NCI-H446 treated with DMSO at 0.1 percent for 48 hours (cell line): Measurements from ENCODE around the gene NRDE2.

Experiments
- DNase-seq: peaks from one replicate; lab custom pipeline; 2025; lab: John Stamatoyannopoulos, UW

The NRDE2 gene

GRCh38 chr14:90299408-90299807 is 32.3 kb downstream of the NRDE2 start:
- no peak for DNase-seq

GRCh38 chr14:90297876-90298629 is 33.7 kb downstream of the NRDE2 start:
- no peak for DNase-seq

DNA sequence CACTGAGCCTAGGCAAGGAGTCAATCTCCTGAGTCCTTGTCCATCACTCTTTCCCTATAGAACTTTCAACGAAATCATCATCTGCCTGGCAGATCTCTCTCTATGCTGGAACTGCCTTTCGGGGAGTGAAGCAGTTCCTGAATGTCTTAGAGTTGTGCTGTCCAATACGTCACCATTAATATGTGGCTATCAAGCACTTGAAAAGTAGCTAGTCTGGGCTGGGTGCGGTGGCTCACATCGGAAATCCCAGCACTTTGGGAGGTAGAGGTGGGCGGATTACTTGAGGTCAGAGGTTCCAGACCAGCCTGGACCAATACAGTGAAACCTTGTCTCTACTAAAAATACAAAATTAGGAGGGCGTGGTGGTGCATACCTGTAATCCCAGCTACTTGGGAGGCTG is 35.1 kb downstream of the NRDE2 start:
- no peak for DNase-seq

GRCh38 chr14:90295870-90296516 is 35.7 kb downstream of the NRDE2 start:
- DNase-seq: no peak

DNA sequence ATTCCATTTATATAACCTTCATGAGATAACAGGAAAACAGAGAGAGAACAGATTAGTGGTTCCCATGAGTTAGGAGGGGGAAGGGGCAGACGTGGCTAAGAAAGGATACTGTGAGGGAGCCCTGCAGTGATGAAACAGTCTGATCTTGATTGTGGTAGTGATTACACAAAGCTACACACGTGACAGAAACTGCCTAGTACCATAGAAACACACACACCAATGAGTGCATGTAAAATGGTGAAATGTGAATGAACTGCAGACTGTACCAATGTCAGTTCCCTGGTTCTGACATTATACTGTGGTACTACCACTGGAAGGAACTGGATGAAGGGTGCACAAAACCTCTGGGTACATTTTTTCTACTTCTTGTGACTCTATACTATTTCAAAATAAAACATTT is 36.9 kb downstream of the NRDE2 start:
- no peak for DNase-seq

DNA sequence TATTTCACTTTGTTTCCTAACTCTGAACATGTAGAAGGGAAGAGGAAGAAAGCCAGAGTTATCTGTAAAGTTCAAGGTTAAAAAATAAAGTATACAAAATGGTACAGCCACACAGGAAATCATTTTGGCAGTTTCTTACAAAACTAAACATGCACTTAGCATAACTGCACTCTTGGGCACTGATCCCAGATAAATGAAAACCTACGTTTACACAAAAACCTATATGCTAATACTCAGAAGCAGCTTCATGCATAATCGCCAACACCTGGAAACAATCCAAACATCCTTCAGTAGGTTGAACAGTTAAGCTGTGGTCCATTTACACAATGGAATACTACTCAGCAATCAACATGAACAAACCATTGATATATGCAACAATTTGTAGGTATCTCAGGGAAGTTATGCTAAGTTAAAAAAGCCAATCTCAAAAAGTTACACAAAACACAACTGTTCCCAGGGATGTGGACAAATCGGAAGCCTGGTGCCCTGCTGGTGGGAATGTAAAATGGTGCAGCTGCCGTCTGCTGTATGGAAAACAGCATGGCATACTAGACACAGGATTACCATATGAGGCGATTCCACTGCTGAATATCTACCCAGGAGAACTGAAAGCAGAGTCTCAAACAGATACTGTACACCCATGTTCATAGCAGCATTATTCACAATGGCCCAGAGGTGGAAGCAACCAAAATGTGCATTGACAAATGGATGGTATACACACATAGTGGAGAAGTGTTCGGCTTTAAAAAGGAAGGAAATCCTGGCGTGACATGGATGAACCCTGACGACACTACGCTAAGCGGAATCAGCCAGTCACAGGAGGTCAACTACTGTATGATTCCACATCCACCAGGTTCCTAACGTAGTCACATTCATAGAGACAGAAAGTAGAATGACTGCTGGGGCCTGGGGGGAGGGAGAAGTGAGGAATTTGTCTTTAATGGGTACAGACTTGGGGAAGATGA is 37.7 kb downstream of the NRDE2 start:
- DNase-seq: no peak

- no peak for DNase-seq
These were observed 40.0 kb downstream of the NRDE2 start for GRCh38 chr14:90291699-90292098.

DNA sequence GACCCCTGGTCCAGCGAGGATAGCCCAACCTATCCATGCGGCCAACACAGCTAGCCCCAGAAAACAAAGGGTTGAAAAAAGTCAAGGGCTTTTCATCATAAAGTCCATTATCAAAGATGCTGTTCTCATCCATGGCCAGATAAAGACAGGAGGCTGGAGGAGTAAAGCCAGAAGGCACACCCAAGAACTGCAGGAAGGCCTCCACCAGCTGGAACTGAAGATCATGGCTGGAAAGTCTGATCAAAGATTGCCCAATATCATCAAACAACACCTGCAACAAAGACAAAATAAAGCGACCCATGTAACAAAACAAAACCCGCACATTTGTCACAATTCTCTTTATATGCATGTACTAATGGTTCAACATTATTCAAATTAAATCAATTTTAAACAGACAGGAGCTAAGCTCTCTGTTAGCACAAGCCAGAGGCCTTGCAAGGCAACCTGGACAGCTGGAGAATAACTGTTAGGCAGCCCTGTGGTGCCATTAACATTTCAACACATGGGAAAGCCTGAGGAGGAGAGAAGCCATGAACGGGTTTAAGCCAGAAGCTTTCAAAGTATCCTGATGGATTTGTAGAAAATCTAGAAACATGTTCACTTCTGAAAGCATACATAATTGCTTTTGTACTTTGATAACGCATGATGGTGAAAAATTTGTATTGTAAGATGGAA is 41.3 kb downstream of the NRDE2 start:
- no peak for DNase-seq

GRCh38 chr14:90288651-90289355 is 42.9 kb downstream of the NRDE2 start:
- DNase-seq: no peak

DNA sequence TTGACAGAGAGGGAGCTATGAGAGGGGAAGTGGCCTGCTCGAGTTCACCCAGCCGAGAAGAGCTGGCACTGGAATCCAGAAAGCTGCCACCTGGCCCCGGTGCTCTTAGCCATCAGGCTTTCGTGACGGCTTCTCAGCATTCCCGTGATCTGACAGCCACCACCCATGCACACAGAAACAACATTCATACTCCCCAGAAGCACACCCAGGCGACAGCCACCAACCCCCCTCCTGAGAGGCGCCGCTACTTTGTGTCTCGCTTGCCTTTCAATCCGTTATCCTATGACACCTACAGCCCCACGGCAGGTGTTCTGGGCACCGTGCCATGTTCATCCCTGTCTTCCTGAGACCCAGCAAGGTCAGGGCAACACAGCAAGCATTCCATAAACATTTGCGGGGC is 44.0 kb downstream of the NRDE2 start:
- no peak for DNase-seq

DNA sequence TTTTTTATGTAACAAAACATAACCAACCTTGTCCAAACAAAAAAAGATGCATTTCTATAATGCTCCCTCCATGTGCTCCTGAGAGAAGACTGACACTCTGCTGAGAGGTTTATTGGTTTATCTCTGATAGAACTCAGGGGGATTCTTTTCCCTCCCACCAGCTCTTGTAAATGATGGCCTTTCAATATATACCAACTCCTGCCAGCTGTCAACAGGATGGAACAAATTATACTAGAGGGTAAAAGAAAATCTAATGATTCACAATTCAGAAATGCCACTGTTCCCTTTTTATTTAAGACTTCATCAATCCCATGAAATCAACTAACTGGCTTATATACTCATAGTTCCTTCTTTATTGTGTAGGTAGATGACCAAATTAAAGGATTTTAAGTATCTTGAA is 50.0 kb downstream of the NRDE2 start:
- DNase-seq: no peak

DNA sequence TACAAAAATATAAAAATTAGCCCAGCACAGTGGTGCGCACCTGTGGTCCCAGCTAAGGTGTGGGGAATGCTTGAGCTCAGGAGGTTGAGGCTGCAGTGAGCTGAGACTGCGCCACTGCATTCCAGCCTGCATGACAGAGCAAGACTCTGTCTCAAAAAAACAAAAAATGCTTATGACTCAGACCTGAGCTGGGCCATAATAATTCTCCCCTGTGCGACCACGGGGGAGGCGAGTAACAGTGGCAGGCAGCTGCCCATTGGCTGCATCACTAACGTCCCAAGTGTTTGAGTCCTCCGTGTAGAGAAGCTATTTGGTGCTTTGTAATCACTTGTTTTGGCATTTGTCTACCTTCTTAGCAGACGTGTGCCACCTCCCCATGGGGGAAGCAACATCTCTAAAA is 50.5 kb downstream of the NRDE2 start:
- DNase-seq: no peak

GRCh38 chr14:90280096-90280495 is 51.6 kb downstream of the NRDE2 start:
- no peak for DNase-seq

- DNase-seq: no peak
These were observed 53.3 kb downstream of the NRDE2 start for GRCh38 chr14:90278199-90279175.

DNA sequence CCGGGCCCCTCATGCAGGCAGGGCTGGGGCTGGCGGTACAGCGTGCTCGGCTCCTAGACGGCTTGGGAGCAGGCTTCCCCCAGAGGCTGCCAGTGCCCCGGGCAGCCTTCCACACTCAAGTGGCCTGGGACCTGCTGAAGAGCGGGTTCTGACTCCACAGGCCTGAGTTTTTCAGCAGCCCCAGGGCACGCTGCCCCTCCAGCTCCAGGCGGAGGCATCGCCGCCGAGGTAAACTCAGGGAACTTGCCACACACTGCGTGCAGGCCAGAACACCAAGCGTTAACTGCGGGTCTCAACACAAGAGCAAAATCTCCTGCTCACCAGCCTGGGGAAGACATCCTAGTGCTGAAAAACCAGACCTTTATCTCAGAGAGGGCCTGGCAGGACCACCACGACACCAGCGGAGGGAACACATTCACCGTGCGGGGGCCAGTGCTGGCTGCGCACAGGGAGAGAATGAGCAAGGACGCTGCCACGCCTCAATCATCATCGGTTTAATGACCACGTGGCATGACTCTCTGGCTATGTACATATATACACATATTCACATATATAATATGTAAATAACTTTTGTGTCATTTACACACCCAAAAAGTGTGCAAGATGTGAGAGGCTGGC is 54.1 kb downstream of the NRDE2 start:
- DNase-seq: no peak

GRCh38 chr14:90276646-90277367 is 54.9 kb downstream of the NRDE2 start:
- no peak for DNase-seq

DNA sequence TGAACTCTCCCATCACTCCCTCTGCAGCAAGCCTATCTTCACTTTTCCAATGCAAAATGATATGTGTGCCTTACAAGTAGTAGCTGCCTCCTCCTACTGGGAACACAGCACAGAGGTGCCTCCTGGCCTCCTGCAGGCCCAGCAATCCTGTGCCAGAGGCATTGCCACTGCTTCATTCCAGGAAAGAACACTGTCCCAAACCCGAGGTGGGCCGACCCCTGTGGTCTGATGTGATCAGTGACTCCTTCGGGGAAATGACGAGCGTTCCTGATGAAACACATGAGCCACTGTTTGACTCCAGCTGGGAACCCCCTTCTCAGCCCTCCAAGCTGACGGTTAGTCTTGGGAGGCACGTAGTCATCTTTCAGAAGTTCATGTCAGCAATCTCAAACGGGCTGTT is 55.9 kb downstream of the NRDE2 start:
- no peak for DNase-seq

DNA sequence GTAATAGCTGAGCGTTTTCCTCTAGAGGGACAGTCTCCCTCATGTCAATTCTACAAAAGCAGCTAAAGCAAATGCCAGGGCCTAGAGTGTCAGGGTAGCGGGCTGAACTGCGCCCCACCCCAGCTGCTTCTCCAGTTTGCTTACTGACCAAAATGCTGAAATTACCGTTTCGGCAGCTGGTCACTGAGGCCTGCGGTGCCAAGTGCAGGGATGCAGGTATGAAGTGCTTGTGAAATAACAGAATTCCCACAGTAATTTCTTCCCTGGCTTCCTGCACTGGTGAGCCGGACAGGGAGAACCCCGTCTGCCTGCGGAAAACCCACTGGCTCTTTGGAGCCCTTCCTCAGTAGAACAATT is 56.3 kb downstream of the NRDE2 start:
- DNase-seq: no peak

DNA sequence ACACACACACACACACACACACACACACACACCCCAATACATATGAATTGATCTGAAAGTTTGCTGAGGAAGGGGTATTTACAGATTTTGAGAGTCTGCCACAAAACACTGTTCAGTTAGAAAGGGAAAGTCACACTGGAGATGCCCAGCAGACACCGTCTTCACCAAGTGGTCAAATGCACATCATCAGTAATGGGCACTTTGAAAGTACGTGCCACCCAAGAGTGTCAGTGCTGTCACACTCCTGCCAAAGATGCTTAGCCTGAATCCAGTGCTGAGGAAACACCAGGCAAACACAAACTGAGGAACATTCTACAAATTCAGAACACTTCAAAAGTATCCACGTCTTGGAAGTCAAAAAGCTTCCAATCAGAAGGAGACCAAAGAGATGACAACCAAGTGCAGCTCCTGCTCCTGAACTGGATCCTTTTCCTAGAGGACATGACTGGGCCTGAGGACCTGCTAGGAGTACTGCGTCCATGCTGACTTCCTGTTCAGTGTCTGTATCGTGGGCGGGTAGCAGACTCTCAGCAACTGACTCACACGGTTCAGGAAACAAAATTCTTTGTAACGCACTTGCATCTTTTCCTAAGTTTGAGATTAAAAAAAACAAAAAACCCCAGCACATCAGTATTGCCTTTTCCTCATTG is 56.8 kb downstream of the NRDE2 start:
- DNase-seq: no peak
